LHCN-M2 (cell line): ENCODE data around the gene MCHR1. TPM values are rescaled to one million over a fixed set of nuclear protein-coding genes. Genes with fewer than 3 reads are reported as not detected.
A peak's percentile ranks its signal among the peaks of the same experiment; 100 is the strongest.
"Not testable (repeated sequence)": the region's sequence is repeated elsewhere in the genome, so short reads cannot be mapped to it uniquely, and the experiment has no call there.

Experiments
- DNase-seq: peaks from one replicate; pipeline ENCODE4 v3.0.0-alpha.2; 2012; ENCODE audit warnings: low read depth
- total RNA-seq: library from RNA; depleted of rRNA; stranded (reverse); fragments of >200 nt; gene quantifications from 2 replicates; pipeline ENCODE4 v1.2.3, GENCODE V29; 2014

MCHR1 gene
- total RNA-seq, 1 experiment from 2014 or later: not detected

- no peak for DNase-seq
These were observed 8.4 kb downstream of the MCHR1 start for GRCh38 chr22:40687706-40688105.

GRCh38 chr22:40690370-40690769 lies 11.1 kb downstream of the MCHR1 start:
- DNase-seq: no peak

GRCh38 chr22:40691532-40691931 lies 12.2 kb downstream of the MCHR1 start:
- no peak for DNase-seq

GRCh38 chr22:40694411-40694810 lies 15.1 kb downstream of the MCHR1 start:
- no peak for DNase-seq

GRCh38 chr22:40701274-40701673 lies 22.0 kb downstream of the MCHR1 start:
- no peak for DNase-seq

GRCh38 chr22:40703174-40703573 lies 23.9 kb downstream of the MCHR1 start:
- no peak for DNase-seq

DNA sequence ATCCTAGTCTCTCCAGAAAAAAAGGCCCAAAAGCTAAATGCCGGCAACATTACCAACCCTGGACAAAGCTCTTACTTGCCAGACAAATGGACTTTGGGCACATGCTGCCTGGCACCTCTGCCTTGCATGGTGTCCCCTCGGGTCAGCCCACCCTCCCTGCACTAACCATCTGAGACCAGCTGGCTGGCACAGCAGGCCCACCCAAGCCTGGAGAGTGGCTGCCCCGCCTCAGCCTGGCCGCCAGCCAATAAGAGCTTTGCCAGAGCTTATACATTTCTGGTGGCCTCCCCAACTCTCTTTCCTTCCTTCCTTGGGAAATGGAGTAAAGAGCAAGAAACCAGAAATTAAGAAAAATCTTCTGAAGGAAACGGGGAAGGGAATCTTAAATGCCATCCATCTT lies 24.5 kb downstream of the MCHR1 start:
- no peak for DNase-seq

GRCh38 chr22:40705918-40706682 lies 26.8 kb downstream of the MCHR1 start:
- DNase-seq: no peak

DNA sequence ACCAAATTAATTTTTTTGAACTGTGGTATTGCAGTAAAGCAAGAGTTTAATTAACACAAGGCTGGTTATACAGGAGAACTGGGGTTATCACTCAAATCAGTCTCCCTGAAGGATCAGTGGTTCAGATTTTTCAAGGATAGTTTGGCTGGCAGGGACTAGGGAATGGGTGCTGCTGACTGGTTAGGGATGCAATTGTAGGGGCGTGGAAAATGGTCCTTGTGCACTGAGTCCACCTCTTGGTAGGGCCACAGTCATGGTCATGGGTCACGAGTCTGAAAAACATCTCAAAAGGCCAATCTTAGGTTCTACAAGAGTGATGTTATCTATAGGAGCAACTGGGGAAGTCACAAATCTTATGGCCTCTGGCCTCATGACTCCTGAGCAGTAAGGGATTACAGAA lies 27.9 kb downstream of the MCHR1 start:
- DNase-seq: no peak

GRCh38 chr22:40708177-40708576 lies 28.9 kb downstream of the MCHR1 start:
- no peak for DNase-seq

GRCh38 chr22:40709752-40710413 lies 30.6 kb downstream of the MCHR1 start:
- no peak for DNase-seq

GRCh38 chr22:40712311-40712710 lies 33.0 kb downstream of the MCHR1 start:
- no peak for DNase-seq

- peak; percentile 26 for DNase-seq
These were observed 35.4 kb downstream of the MCHR1 start for GRCh38 chr22:40714499-40715337.

DNA sequence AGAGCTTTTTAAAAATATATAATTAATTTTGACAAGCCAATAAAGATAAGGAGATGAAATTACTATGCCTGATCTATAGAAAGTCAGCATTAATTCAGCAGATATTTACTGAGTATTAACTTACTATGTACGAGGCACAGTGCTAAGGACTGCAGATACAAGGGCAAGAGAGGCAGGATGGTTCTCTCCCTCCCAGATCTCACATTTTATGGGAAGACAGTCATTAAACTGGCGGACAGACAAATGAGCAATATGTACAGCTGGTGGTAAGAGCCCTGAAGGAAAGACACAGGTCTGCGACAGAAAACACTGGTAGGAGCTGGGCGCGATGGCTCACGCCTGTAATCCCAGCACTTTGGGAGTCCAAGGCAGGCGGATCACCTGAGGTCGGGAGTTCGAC lies 36.8 kb downstream of the MCHR1 start:
- DNase-seq: no peak

DNA sequence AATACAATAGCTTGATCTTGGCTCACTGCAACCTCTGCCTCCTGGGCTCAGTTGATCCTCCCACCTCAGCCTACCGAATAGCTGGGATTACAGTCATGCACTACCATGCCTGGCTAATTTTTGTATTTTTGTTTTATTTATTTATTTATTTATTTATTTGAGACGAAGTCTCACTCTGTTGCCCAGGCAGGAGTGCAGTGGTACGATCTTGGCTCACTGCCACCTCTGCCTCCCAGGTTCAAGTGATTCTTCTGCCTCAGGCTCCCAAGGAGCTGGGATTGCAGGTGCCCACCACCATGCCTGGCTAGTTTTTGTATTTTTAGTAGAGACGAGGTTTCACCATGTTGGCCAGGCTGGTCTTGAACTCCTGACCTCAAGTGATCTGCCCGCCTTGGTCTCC lies 38.4 kb downstream of the MCHR1 start:
- DNase-seq: not testable (repeated sequence)

DNA sequence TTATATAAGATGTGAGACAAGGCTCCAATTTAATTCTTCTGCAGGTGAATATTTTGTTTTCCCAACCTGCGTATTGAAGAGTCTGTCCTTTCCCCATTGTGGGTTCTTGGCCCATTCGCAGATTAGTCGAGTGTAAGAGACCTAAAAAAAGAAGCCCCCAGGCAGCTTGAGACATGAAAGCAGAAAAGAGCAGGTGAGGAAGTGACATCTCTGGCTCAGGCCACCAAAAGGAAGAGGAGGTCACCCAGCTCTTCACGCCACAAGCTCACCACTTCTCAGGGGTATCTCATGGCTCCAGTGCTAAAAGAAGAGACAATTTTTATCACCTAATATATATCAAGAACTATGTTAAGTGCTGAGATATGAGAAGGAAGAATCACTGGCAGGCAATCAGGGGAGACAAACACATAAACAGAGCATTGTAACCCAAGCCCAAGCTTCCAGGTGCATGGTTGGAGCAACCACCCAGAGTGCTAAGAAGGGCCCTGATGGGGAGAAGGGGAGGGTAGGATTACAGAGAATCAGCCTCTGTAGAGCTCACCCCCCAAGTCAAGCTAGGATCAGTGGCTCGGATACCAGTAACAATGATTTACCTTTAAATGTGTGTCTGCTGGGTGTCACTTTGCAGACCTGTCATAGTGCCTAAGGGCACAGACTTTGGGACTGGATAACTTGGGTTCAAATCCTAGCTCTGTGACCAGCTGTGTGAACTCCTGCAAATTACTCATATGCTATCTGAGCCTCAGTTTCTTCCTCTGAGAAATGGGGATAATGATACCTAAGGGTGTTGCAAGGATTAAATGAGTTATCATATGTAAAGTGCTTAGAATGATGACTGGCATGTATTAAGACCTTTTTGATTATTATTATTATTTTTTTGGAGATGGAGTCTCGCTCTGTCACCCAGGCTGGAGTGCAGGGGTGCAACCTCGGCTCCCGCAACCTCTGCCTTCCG lies 39.2 kb downstream of the MCHR1 start:
- no peak for DNase-seq

- no peak for DNase-seq
These were observed 40.3 kb downstream of the MCHR1 start for GRCh38 chr22:40719599-40719998.

DNA sequence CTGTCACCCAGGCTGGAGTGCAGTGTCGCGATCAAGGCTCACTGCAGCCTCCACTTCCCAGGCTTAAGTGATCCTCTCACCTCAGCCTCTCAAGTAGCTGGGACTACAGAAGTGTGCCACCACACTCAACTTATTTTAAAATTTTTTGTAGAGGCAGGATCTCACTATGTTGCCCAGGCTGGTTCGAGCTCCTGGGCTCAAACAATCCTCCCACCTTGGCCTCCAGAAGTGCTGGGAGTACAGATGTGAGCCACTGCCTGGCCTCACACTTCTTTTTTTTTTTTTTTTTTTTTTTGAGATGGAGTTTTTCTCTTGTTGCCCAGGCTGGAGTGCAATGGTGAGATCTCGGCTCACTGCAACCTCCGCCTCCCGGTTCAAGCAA lies 40.9 kb downstream of the MCHR1 start:
- DNase-seq: not testable (repeated sequence)

GRCh38 chr22:40720538-40721256 lies 41.4 kb downstream of the MCHR1 start:
- DNase-seq: no peak

- DNase-seq: peak; percentile 50
These were observed 42.0 kb downstream of the MCHR1 start for GRCh38 chr22:40721266-40721665.
